ENCODE data around the gene PSPH. TPM values are rescaled to one million over a fixed set of nuclear protein-coding genes. Genes with fewer than 3 reads are reported as not detected.
"Not testable (repeated sequence)": the region's sequence is repeated elsewhere in the genome, so short reads cannot be mapped to it uniquely, and the experiment has no call there.

PSPH gene
- polyA plus RNA-seq, 2 donors: 6.6 to 8.6 TPM

GRCh38 chr7:56040730-56041129, 10.5 kb downstream of the PSPH start:
- H3K4me3 ChIP-seq (ENCODE audit: low read depth in 1 of 2, low read length in 2 of 2): no peak overlapping the region
- H3K27me3 ChIP-seq (ENCODE audit: control insufficient read depth in 1 of 2, insufficient read depth in 2 of 2, low read length in 2 of 2): no peaks in the 10 kb centered on the region
- H3K27ac ChIP-seq (ENCODE audit: low read depth in 2 of 2, low read length in 1 of 2): peak overlapping the region in 1 of 2 donors; percentile 15
- H3K36me3 ChIP-seq (ENCODE audit: control insufficient read depth in 2 of 2, insufficient read depth in 2 of 2, low read length in 1 of 2): peaks cover 0 to 3% of the 10 kb centered on the region in 2 donors
- no peaks in the 10 kb centered on the region for H3K4me1 ChIP-seq (ENCODE audit: control insufficient read depth in 2 of 2, insufficient read depth in 2 of 2, low read length in 1 of 2)
- H3K9me3 ChIP-seq (ENCODE audit: control insufficient read depth in 2 of 2, insufficient read depth in 1 of 2, low read depth in 1 of 2, low read length in 1 of 2): no peaks in the 10 kb centered on the region
- 57 to 75% methylated on average over 3 of the region's 3 CpGs for WGBS, 2 donors

- H3K4me1 ChIP-seq (ENCODE audit: control insufficient read depth in 2 of 2, insufficient read depth in 2 of 2, low read length in 1 of 2): no peaks in the 10 kb centered on the region
- peak overlapping the region; percentile 63 to 83 for H3K4me3 ChIP-seq (ENCODE audit: low read depth in 1 of 2, low read length in 2 of 2)
- H3K9me3 ChIP-seq (ENCODE audit: control insufficient read depth in 2 of 2, insufficient read depth in 1 of 2, low read depth in 1 of 2, low read length in 1 of 2): no peaks in the 10 kb centered on the region
- H3K27me3 ChIP-seq (ENCODE audit: control insufficient read depth in 1 of 2, insufficient read depth in 2 of 2, low read length in 2 of 2): no peaks in the 10 kb centered on the region
- no peaks in the 10 kb centered on the region for H3K36me3 ChIP-seq (ENCODE audit: control insufficient read depth in 2 of 2, insufficient read depth in 2 of 2, low read length in 1 of 2)
- 0 to 1% methylated on average over 27 of the region's 27 CpGs for WGBS, 2 donors
- H3K27ac ChIP-seq (ENCODE audit: low read depth in 2 of 2, low read length in 1 of 2): peak overlapping the region; percentile 28 to 55
These were observed 17.4 kb downstream of the PSPH start for GRCh38 chr7:56033671-56034432.

DNA sequence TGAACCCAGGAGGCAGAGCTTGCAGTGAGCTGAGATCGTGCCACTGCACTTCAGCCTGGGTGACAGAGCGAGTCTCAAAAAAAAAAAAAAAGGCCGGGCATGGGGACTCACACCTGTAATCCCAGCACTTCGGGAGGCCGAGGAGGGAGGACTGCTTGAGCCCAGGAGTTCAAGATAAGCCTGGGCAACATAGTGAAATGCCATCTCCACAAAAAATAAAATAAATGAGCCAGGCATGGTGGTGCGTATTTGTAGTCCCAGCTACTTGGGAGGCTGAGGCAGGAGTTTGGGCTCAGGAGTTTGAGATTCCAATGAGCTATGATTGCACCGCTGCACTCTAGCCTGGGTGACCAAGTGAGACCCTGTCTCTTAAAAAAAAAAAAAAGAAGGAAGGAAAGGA, 18.7 kb downstream of the PSPH start:
- not testable (repeated sequence) for H3K9me3 ChIP-seq (ENCODE audit: control insufficient read depth in 2 of 2, insufficient read depth in 1 of 2, low read depth in 1 of 2, low read length in 1 of 2); H3K4me3 ChIP-seq (ENCODE audit: low read depth in 1 of 2, low read length in 2 of 2); H3K27me3 ChIP-seq (ENCODE audit: control insufficient read depth in 1 of 2, insufficient read depth in 2 of 2, low read length in 2 of 2); H3K4me1 ChIP-seq (ENCODE audit: control insufficient read depth in 2 of 2, insufficient read depth in 2 of 2, low read length in 1 of 2); H3K27ac ChIP-seq (ENCODE audit: low read depth in 2 of 2, low read length in 1 of 2); H3K36me3 ChIP-seq (ENCODE audit: control insufficient read depth in 2 of 2, insufficient read depth in 2 of 2, low read length in 1 of 2)
- 97% methylated on average over 7 of the region's 7 CpGs for WGBS, 2 donors

GRCh38 chr7:56031556-56031955, 19.7 kb downstream of the PSPH start:
- WGBS, 2 donors: 85 to 88% methylated on average over 8 of the region's 8 CpGs
- not testable (repeated sequence) for H3K27ac ChIP-seq (ENCODE audit: low read depth in 2 of 2, low read length in 1 of 2); H3K9me3 ChIP-seq (ENCODE audit: control insufficient read depth in 2 of 2, insufficient read depth in 1 of 2, low read depth in 1 of 2, low read length in 1 of 2); H3K27me3 ChIP-seq (ENCODE audit: control insufficient read depth in 1 of 2, insufficient read depth in 2 of 2, low read length in 2 of 2); H3K4me3 ChIP-seq (ENCODE audit: low read depth in 1 of 2, low read length in 2 of 2); H3K4me1 ChIP-seq (ENCODE audit: control insufficient read depth in 2 of 2, insufficient read depth in 2 of 2, low read length in 1 of 2); H3K36me3 ChIP-seq (ENCODE audit: control insufficient read depth in 2 of 2, insufficient read depth in 2 of 2, low read length in 1 of 2)

- Histone ChIP-seq H3K36me3 (ENCODE audit: control insufficient read depth in 2 of 2, insufficient read depth in 2 of 2, low read length in 1 of 2) (no peaks in the 10 kb centered on the region), H3K9me3 (ENCODE audit: control insufficient read depth in 2 of 2, insufficient read depth in 1 of 2, low read depth in 1 of 2, low read length in 1 of 2) (no peaks in the 10 kb centered on the region), H3K27me3 (ENCODE audit: control insufficient read depth in 1 of 2, insufficient read depth in 2 of 2, low read length in 2 of 2) (no peaks in the 10 kb centered on the region), H3K4me1 (ENCODE audit: control insufficient read depth in 2 of 2, insufficient read depth in 2 of 2, low read length in 1 of 2) (no peaks in the 10 kb centered on the region), H3K27ac (ENCODE audit: low read depth in 2 of 2, low read length in 1 of 2) (no peak overlapping the region), H3K4me3 (ENCODE audit: low read depth in 1 of 2, low read length in 2 of 2) (no peak overlapping the region)
- 95 to 98% methylated on average over 8 of the region's 8 CpGs for WGBS, 2 donors
These were observed 20.9 kb downstream of the PSPH start for GRCh38 chr7:56030340-56030739.

- H3K27ac ChIP-seq (ENCODE audit: low read depth in 2 of 2, low read length in 1 of 2): no peak overlapping the region
- H3K27me3 ChIP-seq (ENCODE audit: control insufficient read depth in 1 of 2, insufficient read depth in 2 of 2, low read length in 2 of 2): no peaks in the 10 kb centered on the region
- no peak overlapping the region for H3K4me3 ChIP-seq (ENCODE audit: low read depth in 1 of 2, low read length in 2 of 2)
- no peaks in the 10 kb centered on the region for H3K4me1 ChIP-seq (ENCODE audit: control insufficient read depth in 2 of 2, insufficient read depth in 2 of 2, low read length in 1 of 2)
- WGBS, 2 donors: 73 to 81% methylated on average over 9 of the region's 9 CpGs
- H3K9me3 ChIP-seq (ENCODE audit: control insufficient read depth in 2 of 2, insufficient read depth in 1 of 2, low read depth in 1 of 2, low read length in 1 of 2): no peaks in the 10 kb centered on the region
- no peaks in the 10 kb centered on the region for H3K36me3 ChIP-seq (ENCODE audit: control insufficient read depth in 2 of 2, insufficient read depth in 2 of 2, low read length in 1 of 2)
These were observed 22.2 kb downstream of the PSPH start for GRCh38 chr7:56028942-56029630.

DNA sequence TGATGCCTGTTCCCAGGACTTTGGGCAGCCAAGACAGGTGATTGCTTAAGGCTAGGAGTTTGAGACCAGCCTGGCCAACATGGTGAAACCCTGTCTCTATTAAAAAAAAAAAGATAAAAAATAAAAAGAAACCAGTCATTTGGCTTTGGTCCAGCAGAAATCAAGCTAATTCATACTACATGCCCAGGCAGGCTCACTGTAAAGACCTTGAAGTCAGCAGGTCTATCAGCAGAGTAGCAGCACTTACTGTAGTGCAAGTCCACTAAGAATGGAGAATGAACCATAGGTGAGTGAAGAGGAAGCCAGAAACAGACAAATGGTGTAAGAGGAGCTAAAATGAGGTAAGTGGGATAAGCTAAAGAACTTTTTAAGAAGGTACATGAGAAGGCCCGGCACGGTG, 24.7 kb downstream of the PSPH start:
- Histone ChIP-seq H3K27me3 (ENCODE audit: control insufficient read depth in 1 of 2, insufficient read depth in 2 of 2, low read length in 2 of 2) (no peaks in the 10 kb centered on the region), H3K27ac (ENCODE audit: low read depth in 2 of 2, low read length in 1 of 2) (no peak overlapping the region), H3K4me3 (ENCODE audit: low read depth in 1 of 2, low read length in 2 of 2) (no peak overlapping the region), H3K9me3 (ENCODE audit: control insufficient read depth in 2 of 2, insufficient read depth in 1 of 2, low read depth in 1 of 2, low read length in 1 of 2) (no peaks in the 10 kb centered on the region), H3K36me3 (ENCODE audit: control insufficient read depth in 2 of 2, insufficient read depth in 2 of 2, low read length in 1 of 2) (no peaks in the 10 kb centered on the region), H3K4me1 (ENCODE audit: control insufficient read depth in 2 of 2, insufficient read depth in 2 of 2, low read length in 1 of 2) (no peaks in the 10 kb centered on the region)
- 49 to 89% methylated on average over 2 of the region's 2 CpGs for WGBS, 2 donors

DNA sequence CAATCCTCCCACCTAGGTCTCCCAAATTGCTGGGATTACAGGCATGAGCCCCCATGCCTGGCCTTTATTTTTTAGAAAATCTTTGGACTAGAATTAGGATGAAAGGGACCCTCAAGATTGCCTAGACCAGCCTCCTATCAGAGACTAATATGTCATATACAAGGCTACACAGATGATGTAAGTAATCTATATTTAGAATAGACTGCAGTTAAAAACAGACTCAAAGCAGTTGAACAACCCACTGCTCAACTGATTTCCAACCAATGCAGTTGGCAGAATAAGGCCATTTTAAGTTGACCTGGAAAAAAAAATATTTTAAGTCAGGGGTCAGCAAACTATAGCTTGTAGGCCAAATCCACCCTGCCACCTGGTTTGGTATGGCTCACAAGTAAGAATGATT, 27.7 kb downstream of the PSPH start:
- H3K27ac ChIP-seq (ENCODE audit: low read depth in 2 of 2, low read length in 1 of 2): no peak overlapping the region
- no peaks in the 10 kb centered on the region for H3K9me3 ChIP-seq (ENCODE audit: control insufficient read depth in 2 of 2, insufficient read depth in 1 of 2, low read depth in 1 of 2, low read length in 1 of 2)
- no peak overlapping the region for H3K4me3 ChIP-seq (ENCODE audit: low read depth in 1 of 2, low read length in 2 of 2)
- peaks cover 2 to 4% of the 10 kb centered on the region in 2 donors for H3K36me3 ChIP-seq (ENCODE audit: control insufficient read depth in 2 of 2, insufficient read depth in 2 of 2, low read length in 1 of 2)
- H3K4me1 ChIP-seq (ENCODE audit: control insufficient read depth in 2 of 2, insufficient read depth in 2 of 2, low read length in 1 of 2): no peaks in the 10 kb centered on the region
- H3K27me3 ChIP-seq (ENCODE audit: control insufficient read depth in 1 of 2, insufficient read depth in 2 of 2, low read length in 2 of 2): no peaks in the 10 kb centered on the region

DNA sequence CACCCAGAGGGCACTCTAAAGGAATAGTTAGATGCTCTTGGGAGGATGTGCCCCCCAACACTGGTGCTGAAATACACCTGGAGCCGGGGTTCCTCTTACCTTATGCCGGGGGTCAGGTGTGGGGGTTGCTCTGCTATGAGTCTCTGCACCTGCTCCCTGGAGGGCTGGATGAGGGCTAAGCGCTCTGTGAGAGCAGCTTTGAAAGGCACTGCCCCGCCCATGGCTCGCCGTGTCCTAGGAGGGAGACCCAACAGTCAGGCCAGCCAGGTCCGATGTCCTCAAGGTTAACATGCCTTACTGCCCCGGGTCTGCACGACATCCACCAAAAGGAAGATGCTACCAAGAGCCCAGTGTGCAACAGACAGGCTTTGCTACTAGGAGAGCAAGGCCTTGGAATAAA, 31.7 kb downstream of the PSPH start:
- no peak overlapping the region for H3K4me3 ChIP-seq (ENCODE audit: low read depth in 1 of 2, low read length in 2 of 2)
- peaks cover 2 to 4% of the 10 kb centered on the region in 2 donors for H3K36me3 ChIP-seq (ENCODE audit: control insufficient read depth in 2 of 2, insufficient read depth in 2 of 2, low read length in 1 of 2)
- no peaks in the 10 kb centered on the region for H3K9me3 ChIP-seq (ENCODE audit: control insufficient read depth in 2 of 2, insufficient read depth in 1 of 2, low read depth in 1 of 2, low read length in 1 of 2)
- H3K27ac ChIP-seq (ENCODE audit: low read depth in 2 of 2, low read length in 1 of 2): no peak overlapping the region
- H3K4me1 ChIP-seq (ENCODE audit: control insufficient read depth in 2 of 2, insufficient read depth in 2 of 2, low read length in 1 of 2): no peaks in the 10 kb centered on the region
- 69 to 80% methylated on average over 9 of the region's 9 CpGs for WGBS, 2 donors
- no peaks in the 10 kb centered on the region for H3K27me3 ChIP-seq (ENCODE audit: control insufficient read depth in 1 of 2, insufficient read depth in 2 of 2, low read length in 2 of 2)

GRCh38 chr7:56017015-56017414, 34.2 kb downstream of the PSPH start:
- not testable (repeated sequence) for H3K27me3 ChIP-seq (ENCODE audit: control insufficient read depth in 1 of 2, insufficient read depth in 2 of 2, low read length in 2 of 2); H3K4me1 ChIP-seq (ENCODE audit: control insufficient read depth in 2 of 2, insufficient read depth in 2 of 2, low read length in 1 of 2); H3K9me3 ChIP-seq (ENCODE audit: control insufficient read depth in 2 of 2, insufficient read depth in 1 of 2, low read depth in 1 of 2, low read length in 1 of 2); H3K36me3 ChIP-seq (ENCODE audit: control insufficient read depth in 2 of 2, insufficient read depth in 2 of 2, low read length in 1 of 2); H3K27ac ChIP-seq (ENCODE audit: low read depth in 2 of 2, low read length in 1 of 2); H3K4me3 ChIP-seq (ENCODE audit: low read depth in 1 of 2, low read length in 2 of 2)
- WGBS, 2 donors: 74 to 95% methylated on average over 3 of the region's 3 CpGs

All from esophagus (tissue), 2 donors.